Measurements from ENCODE around the gene SPACA9.

Gene SPACA9

GRCh38 chr9:132883349-132884294, 4.9 kb downstream of the SPACA9 start:
- no peak overlapping the region for H3K9ac ChIP-seq (ENCODE audit: low read length)
- H3K27ac ChIP-seq (ENCODE audit: low read length) = no peak overlapping the region
- no peaks in the 10 kb centered on the region for H3K4me1 ChIP-seq (ENCODE audit: control insufficient read depth, low read depth, low read length)
- H3K27me3 ChIP-seq (ENCODE audit: control insufficient read depth, insufficient read depth, low read length) = peaks cover 14% of the 10 kb centered on the region
- H3K36me3 ChIP-seq (ENCODE audit: control insufficient read depth, low read depth, low read length) = no peaks in the 10 kb centered on the region
- H3K9me3 ChIP-seq (ENCODE audit: control insufficient read depth, low read depth, low read length) = no peaks in the 10 kb centered on the region
- H3K4me3 ChIP-seq (ENCODE audit: low read length) = no peak overlapping the region

DNA sequence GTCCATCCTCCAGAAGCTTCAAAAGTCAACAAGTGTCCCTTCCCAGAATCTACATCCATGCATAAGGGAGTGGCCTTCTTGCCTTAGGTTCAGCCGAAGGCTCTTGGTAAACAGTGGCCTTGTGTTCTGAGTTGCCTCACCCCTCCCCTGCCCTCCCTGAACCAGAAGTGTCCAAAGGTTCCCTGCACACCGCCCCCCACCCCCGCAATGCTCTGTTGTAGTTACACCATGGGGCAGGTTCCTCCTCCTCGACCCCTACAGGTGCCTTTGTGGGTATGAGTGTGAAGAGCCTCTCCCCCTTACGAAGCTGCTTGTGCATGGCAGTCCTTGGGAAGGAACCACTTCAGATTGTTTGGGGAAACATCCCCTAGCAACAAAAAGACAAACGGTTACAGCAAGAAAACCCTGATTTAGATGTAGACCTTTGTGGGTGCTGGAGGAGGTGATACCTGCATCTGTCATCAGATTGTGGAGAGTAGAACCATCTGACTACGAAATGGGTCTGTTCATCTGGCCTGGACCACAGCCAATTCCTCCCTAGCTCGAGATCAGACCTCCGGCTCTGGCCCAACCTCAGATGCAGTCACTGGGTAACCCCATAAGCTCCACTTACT, 7.1 kb downstream of the SPACA9 start:
- Histone ChIP-seq H3K27me3 (ENCODE audit: control insufficient read depth, insufficient read depth, low read length) (no peaks in the 10 kb centered on the region), H3K27ac (ENCODE audit: low read length) (no peak overlapping the region), H3K4me1 (ENCODE audit: control insufficient read depth, low read depth, low read length) (no peaks in the 10 kb centered on the region), H3K4me3 (ENCODE audit: low read length) (no peak overlapping the region), H3K9ac (ENCODE audit: low read length) (no peak overlapping the region), H3K36me3 (ENCODE audit: control insufficient read depth, low read depth, low read length) (no peaks in the 10 kb centered on the region), H3K9me3 (ENCODE audit: control insufficient read depth, low read depth, low read length) (no peaks in the 10 kb centered on the region)

DNA sequence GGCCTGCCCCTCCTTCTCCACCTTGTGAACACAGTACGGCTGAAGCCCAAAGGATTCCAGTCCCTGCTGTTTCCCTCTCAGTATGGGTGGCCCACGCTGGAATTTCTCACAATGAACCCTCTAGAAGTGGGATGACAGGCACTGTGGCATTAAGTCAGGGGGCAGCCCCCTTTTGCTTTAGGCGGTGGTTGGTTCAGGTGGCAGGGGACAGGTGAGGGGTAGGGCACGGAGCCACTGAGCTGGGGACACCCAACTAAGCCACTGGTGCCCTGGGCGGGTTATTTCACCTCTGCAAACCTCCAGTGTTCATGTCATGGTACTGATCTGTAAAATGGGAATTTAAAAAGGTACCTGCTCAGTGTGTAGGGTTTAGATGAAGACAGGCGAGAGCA, 7.6 kb downstream of the SPACA9 start:
- no peaks in the 10 kb centered on the region for H3K36me3 ChIP-seq (ENCODE audit: control insufficient read depth, low read depth, low read length)
- H3K9me3 ChIP-seq (ENCODE audit: control insufficient read depth, low read depth, low read length) = no peaks in the 10 kb centered on the region
- H3K4me1 ChIP-seq (ENCODE audit: control insufficient read depth, low read depth, low read length) = no peaks in the 10 kb centered on the region
- no peaks in the 10 kb centered on the region for H3K27me3 ChIP-seq (ENCODE audit: control insufficient read depth, insufficient read depth, low read length)
- H3K27ac ChIP-seq (ENCODE audit: low read length) = no peak overlapping the region
- H3K9ac ChIP-seq (ENCODE audit: low read length) = no peak overlapping the region
- no peak overlapping the region for H3K4me3 ChIP-seq (ENCODE audit: low read length)

- Histone ChIP-seq H3K36me3 (ENCODE audit: control insufficient read depth, low read depth, low read length) (no peaks in the 10 kb centered on the region), H3K9ac (ENCODE audit: low read length) (no peak overlapping the region), H3K4me1 (ENCODE audit: control insufficient read depth, low read depth, low read length) (no peaks in the 10 kb centered on the region), H3K27me3 (ENCODE audit: control insufficient read depth, insufficient read depth, low read length) (no peaks in the 10 kb centered on the region), H3K27ac (ENCODE audit: low read length) (no peak overlapping the region), H3K9me3 (ENCODE audit: control insufficient read depth, low read depth, low read length) (no peaks in the 10 kb centered on the region), H3K4me3 (ENCODE audit: low read length) (no peak overlapping the region)
These were observed 8.8 kb downstream of the SPACA9 start for GRCh38 chr9:132887181-132888120.

DNA sequence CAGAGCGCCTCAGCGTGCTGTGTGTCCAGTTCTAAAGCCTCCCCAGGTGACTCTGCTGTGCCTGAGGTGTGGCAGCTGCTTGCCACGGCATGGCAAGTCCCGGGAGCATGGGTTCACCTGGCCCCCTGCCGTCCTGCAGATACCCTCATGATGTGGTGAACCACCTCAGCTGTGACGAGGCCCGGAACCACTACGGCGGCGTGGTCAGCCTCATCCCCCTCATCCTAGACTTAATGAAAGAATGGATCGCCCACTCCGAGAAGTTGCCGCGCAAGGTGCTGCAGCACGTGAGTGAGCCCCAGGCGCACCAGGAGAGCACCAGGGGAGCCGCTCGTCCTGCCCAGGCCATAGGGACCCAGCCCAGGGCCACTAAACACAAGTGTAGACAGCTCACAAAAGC, 9.5 kb downstream of the SPACA9 start:
- Histone ChIP-seq H3K4me3 (ENCODE audit: low read length) (no peak overlapping the region), H3K9ac (ENCODE audit: low read length) (no peak overlapping the region), H3K9me3 (ENCODE audit: control insufficient read depth, low read depth, low read length) (no peaks in the 10 kb centered on the region), H3K36me3 (ENCODE audit: control insufficient read depth, low read depth, low read length) (no peaks in the 10 kb centered on the region), H3K4me1 (ENCODE audit: control insufficient read depth, low read depth, low read length) (no peaks in the 10 kb centered on the region), H3K27me3 (ENCODE audit: control insufficient read depth, insufficient read depth, low read length) (no peaks in the 10 kb centered on the region), H3K27ac (ENCODE audit: low read length) (no peak overlapping the region)

DNA sequence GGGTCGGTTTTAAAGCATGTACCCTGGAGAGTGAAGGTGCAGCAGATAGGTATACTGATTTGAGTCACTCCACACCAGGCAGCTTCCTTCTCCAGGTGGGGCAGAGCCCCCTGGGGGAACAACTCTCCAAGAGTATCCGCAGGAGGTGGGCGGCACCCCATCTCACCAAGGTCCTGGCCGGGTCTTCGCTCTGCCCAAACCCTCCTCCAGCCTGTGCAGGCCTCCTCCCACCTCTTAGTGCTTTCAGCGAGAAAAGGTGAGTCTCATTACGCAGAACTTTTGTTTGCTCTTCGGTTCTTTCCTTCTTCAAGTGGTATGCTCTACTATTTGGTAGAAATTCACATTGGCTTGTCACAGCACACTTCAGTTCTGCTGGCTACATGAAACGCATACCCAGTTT, 13.7 kb downstream of the SPACA9 start:
- Histone ChIP-seq H3K9me3 (ENCODE audit: control insufficient read depth, low read depth, low read length) (no peaks in the 10 kb centered on the region), H3K27ac (ENCODE audit: low read length) (no peak overlapping the region), H3K4me3 (ENCODE audit: low read length) (no peak overlapping the region), H3K4me1 (ENCODE audit: control insufficient read depth, low read depth, low read length) (no peaks in the 10 kb centered on the region), H3K27me3 (ENCODE audit: control insufficient read depth, insufficient read depth, low read length) (no peaks in the 10 kb centered on the region), H3K36me3 (ENCODE audit: control insufficient read depth, low read depth, low read length) (peaks cover 21% of the 10 kb centered on the region), H3K9ac (ENCODE audit: low read length) (no peak overlapping the region)

DNA sequence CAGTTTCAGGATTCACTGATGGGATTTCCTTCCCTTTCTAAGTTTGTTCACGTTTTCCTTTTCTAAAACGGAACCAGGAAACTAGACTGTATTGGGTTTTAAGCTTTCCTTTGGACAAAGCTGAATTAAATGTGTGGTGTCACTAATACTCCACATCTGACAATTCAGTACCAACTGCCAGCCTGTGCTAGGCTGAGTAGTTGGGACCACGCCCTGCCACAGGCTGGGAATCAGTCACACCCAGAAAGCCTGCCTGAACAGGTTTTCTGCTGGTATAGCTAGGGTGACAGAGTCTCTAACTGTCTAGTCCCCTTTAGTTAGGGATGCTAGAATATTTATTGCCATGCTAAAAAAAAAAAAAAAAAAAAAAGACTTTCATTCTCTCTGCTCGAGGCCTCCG, 15.6 kb downstream of the SPACA9 start:
- Histone ChIP-seq H3K4me1 (ENCODE audit: control insufficient read depth, low read depth, low read length) (no peaks in the 10 kb centered on the region), H3K27me3 (ENCODE audit: control insufficient read depth, insufficient read depth, low read length) (no peaks in the 10 kb centered on the region), H3K36me3 (ENCODE audit: control insufficient read depth, low read depth, low read length) (peaks cover 29% of the 10 kb centered on the region), H3K27ac (ENCODE audit: low read length) (no peak overlapping the region), H3K9me3 (ENCODE audit: control insufficient read depth, low read depth, low read length) (no peaks in the 10 kb centered on the region), H3K9ac (ENCODE audit: low read length) (no peak overlapping the region), H3K4me3 (ENCODE audit: low read length) (no peak overlapping the region)

DNA sequence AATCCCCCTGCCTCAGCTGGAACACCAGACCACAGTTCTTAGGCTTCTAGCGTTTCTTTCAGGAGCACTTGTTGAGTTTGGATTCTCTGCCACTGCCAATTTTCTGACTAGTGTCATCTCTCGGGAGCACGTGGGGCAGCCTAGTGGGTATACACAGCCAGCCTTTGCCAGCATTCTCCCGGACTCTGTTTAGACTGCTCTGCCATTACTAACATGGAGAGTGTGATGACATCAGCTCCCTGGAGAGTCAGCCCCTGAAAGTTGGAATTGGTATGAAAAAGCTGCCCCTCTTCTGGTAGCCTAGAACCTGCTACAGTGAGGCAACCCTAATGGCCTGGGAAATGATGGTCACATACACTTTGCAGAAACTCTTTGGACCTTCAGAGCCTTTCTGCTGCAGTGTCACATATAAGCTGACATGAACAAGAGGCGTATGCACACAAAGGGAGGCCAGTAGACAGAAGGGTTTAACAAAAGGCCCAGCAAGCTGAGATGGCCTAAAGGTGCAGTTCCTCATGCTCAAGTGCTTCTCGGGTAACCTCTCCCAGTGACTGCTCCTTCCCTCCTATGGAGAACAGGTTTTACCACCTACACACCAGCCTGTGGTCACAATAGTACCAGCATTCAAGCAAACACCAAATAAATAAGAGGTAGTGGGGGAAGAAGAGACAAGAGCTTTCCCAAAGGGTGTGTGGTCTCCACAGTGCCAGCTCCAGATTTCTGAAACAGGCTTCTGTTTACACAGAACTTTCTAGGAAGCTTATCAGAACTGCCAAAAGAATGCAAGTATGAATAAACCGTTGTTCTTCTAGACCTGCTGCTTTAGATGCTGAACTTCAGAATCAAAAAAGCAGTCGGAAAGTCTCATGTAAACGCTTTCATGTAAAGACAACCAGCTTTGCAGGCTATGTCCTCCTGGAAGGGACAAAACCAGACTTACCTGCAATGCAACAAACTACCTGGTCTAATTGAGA, 16.5 kb downstream of the SPACA9 start:
- Histone ChIP-seq H3K36me3 (ENCODE audit: control insufficient read depth, low read depth, low read length) (peaks cover 35% of the 10 kb centered on the region), H3K9me3 (ENCODE audit: control insufficient read depth, low read depth, low read length) (no peaks in the 10 kb centered on the region)

GRCh38 chr9:132896264-132896663, 17.6 kb downstream of the SPACA9 start:
- Histone ChIP-seq H3K4me3 (ENCODE audit: low read length) (no peak overlapping the region), H3K9ac (ENCODE audit: low read length) (no peak overlapping the region), H3K27ac (ENCODE audit: low read length) (no peak overlapping the region), H3K36me3 (ENCODE audit: control insufficient read depth, low read depth, low read length) (peaks cover 46% of the 10 kb centered on the region), H3K4me1 (ENCODE audit: control insufficient read depth, low read depth, low read length) (no peaks in the 10 kb centered on the region), H3K27me3 (ENCODE audit: control insufficient read depth, insufficient read depth, low read length) (no peaks in the 10 kb centered on the region), H3K9me3 (ENCODE audit: control insufficient read depth, low read depth, low read length) (no peaks in the 10 kb centered on the region)

More for the DNA sequence above, 16.5 kb downstream of the SPACA9 start:
- Histone ChIP-seq H3K4me1 (ENCODE audit: control insufficient read depth, low read depth, low read length) (no peaks in the 10 kb centered on the region), H3K27ac (ENCODE audit: low read length) (no peak overlapping the region), H3K9ac (ENCODE audit: low read length) (no peak overlapping the region), H3K27me3 (ENCODE audit: control insufficient read depth, insufficient read depth, low read length) (no peaks in the 10 kb centered on the region), H3K4me3 (ENCODE audit: low read length) (no peak overlapping the region)

GRCh38 chr9:132896906-132897305, 18.2 kb downstream of the SPACA9 start:
- H3K4me3 ChIP-seq (ENCODE audit: low read length) = no peak overlapping the region
- no peaks in the 10 kb centered on the region for H3K4me1 ChIP-seq (ENCODE audit: control insufficient read depth, low read depth, low read length)
- H3K27ac ChIP-seq (ENCODE audit: low read length) = no peak overlapping the region
- H3K36me3 ChIP-seq (ENCODE audit: control insufficient read depth, low read depth, low read length) = peaks cover 50% of the 10 kb centered on the region
- no peaks in the 10 kb centered on the region for H3K27me3 ChIP-seq (ENCODE audit: control insufficient read depth, insufficient read depth, low read length)
- no peaks in the 10 kb centered on the region for H3K9me3 ChIP-seq (ENCODE audit: control insufficient read depth, low read depth, low read length)
- H3K9ac ChIP-seq (ENCODE audit: low read length) = no peak overlapping the region
